ENCODE measurements around the gene REV3L. TPM values are rescaled to one million over a fixed set of nuclear protein-coding genes. Genes with fewer than 3 reads are reported as not detected.

REV3L gene
- polyA plus RNA-seq, 1 of the 3 experiments (the other 2 are of a cell fraction): 7.3 TPM

GRCh38 chr6:111482959-111483735 is at the start of gene REV3L (continued):
- TF ChIP-seq, protein P1, sequence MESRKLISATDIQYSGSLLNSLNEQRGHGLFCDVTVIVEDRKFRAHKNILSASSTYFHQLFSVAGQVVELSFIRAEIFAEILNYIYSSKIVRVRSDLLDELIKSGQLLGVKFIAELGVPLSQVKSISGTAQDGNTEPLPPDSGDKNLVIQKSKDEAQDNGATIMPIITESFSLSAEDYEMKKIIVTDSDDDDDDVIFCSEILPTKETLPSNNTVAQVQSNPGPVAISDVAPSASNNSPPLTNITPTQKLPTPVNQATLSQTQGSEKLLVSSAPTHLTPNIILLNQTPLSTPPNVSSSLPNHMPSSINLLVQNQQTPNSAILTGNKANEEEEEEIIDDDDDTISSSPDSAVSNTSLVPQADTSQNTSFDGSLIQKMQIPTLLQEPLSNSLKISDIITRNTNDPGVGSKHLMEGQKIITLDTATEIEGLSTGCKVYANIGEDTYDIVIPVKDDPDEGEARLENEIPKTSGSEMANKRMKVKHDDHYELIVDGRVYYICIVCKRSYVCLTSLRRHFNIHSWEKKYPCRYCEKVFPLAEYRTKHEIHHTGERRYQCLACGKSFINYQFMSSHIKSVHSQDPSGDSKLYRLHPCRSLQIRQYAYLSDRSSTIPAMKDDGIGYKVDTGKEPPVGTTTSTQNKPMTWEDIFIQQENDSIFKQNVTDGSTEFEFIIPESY (IDR thresholded peaks at IDR 0.05; ENCODE audit: borderline replicate concordance, low read depth): peak; percentile 90; the same call in 1 of the 2 replicates
- peak; percentile 96 for TF ChIP-seq CHD2 (IDR thresholded peaks at IDR 0.05; ENCODE audit: low read length, partially characterized antibody)
- peak; percentile 3; the same call in 1 of the 2 replicates for TF ChIP-seq NFIC (IDR thresholded peaks at IDR 0.05; ENCODE audit: borderline replicate concordance)
- TF ChIP-seq EP300 (IDR thresholded peaks at IDR 0.05; ENCODE audit: borderline replicate concordance in 1 of 2, low read depth in 1 of 2, low read length in 1 of 2): peak in 1 of 2 experiments; percentile 51; a peak in 2 of 4 replicates
- TF ChIP-seq JUND (IDR thresholded peaks at IDR 0.05): no peak
- TF ChIP-seq, protein P2, sequence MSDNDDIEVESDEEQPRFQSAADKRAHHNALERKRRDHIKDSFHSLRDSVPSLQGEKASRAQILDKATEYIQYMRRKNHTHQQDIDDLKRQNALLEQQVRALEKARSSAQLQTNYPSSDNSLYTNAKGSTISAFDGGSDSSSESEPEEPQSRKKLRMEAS (IDR thresholded peaks at IDR 0.05; ENCODE audit: low read depth): peak; percentile 70
- peak; percentile 78 for TF ChIP-seq TAF1 (IDR thresholded peaks at IDR 0.05; ENCODE audit: borderline replicate concordance, low read depth, low read length)
- TF ChIP-seq MXI1 (IDR thresholded peaks at IDR 0.05; ENCODE audit: low read depth, low read length): peak; percentile 44
- TF ChIP-seq GABPA (IDR thresholded peaks at IDR 0.05; ENCODE audit: low read depth): peak; percentile 35
- peak; percentile 22; the same call in 1 of the 2 replicates for TF ChIP-seq RXRA (IDR thresholded peaks at IDR 0.05; ENCODE audit: borderline replicate concordance, low read depth)
- no peak for TF ChIP-seq SIN3A (IDR thresholded peaks at IDR 0.05; ENCODE audit: borderline replicate concordance, low read depth, low read length)
- peak; percentile 15; the same call in 1 of the 2 replicates for TF ChIP-seq SMC3 (IDR thresholded peaks at IDR 0.05; ENCODE audit: low read depth, low read length)
- peak; percentile 72 for TF ChIP-seq YY1 (IDR thresholded peaks at IDR 0.05; ENCODE audit: low read depth)
- TF ChIP-seq FOXJ3 (CRISPR knock-in tag; IDR thresholded peaks at IDR 0.05): no peak
- TF ChIP-seq RAD21 (IDR thresholded peaks at IDR 0.05; ENCODE audit: low read length): no peak

DNA sequence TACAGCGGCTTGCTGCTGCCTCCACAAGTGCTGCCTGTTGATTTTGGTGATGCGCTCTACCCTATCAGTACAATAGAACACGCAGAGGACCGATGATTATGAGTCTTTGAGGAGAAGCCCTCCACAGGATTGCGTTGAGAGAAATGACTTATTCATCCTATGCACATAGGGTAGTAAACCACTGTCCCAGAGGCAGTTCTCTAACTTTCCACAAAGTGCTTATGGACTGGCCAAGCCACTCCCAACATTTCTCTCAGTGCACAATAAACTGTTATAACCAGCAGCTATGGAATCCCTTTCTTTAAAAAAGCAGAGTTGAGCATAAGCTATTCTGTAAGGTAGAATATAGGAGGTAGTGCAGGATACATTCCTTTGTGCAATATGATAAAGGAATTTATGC is 48.2 kb upstream of the REV3L start:
- Histone ChIP-seq H2AFZ (ENCODE audit: low read depth) (no peak overlapping the region), H3K9ac (no peak overlapping the region), H3K36me3 (replicated peaks in 1 of 2; ENCODE audit: control insufficient read depth in 1 of 2, insufficient read depth in 2 of 2, low read length in 1 of 2) (no peaks in the 10 kb centered on the region), H3K4me3 (ENCODE audit: low read depth in 2 of 2, low read length in 1 of 2) (no peak overlapping the region), H3F3A (replicated peaks; ENCODE audit: insufficient read depth) (no peaks in the 10 kb centered on the region), H3K4me2 (no peak overlapping the region), H3K27me3 (ENCODE audit: insufficient read depth) (no peaks in the 10 kb centered on the region), H3K79me2 (ENCODE audit: insufficient read depth) (0 out of 2 replicates have a peak, but pooled peaks cover 2% of the 10 kb centered on the region), H3K27ac (ENCODE audit: low read depth in 2 of 2, low read length in 1 of 2) (no peak overlapping the region), H3K4me1 (ENCODE audit: control insufficient read depth in 1 of 2, insufficient read depth in 2 of 2, low read depth in 1 of 2, low read length in 1 of 2) (peaks cover 4 to 9% of the 10 kb centered on the region in 2 experiments; a peak in 3 of 4 replicates), H3K9me2 (no peaks in the 10 kb centered on the region), H4K20me1 (ENCODE audit: insufficient read depth) (no peaks in the 10 kb centered on the region), H3K9me3 (no peaks in the 10 kb centered on the region)
- POLR2A ChIA-PET: no interaction called here
- DNase-seq: no peak
- WGBS (ENCODE audit: low lambda C conversion rate): 97% methylated on average over 5 of the region's 5 CpGs
- CTCF ChIA-PET: interaction anchor here (0.9 kb wide), 1 partner anchor 25 kb away, joined by 3 read pairs; no protein-coding TSS in a partner anchor
- no peak for TF ChIP-seq USF2 (IDR thresholded peaks at IDR 0.05; ENCODE audit: borderline replicate concordance, low read depth, low read length)
- TF ChIP-seq EP300 (IDR thresholded peaks at IDR 0.05; ENCODE audit: borderline replicate concordance in 1 of 2, low read depth in 1 of 2, low read length in 1 of 2): no peak
- no peak for TF ChIP-seq IRF3 (IDR thresholded peaks at IDR 0.05; ENCODE audit: low read depth, low read length)
- no peak for TF ChIP-seq ELF1 (IDR thresholded peaks at IDR 0.05)
- TF ChIP-seq REST (IDR thresholded peaks at IDR 0.05; ENCODE audit: low read depth, low read length): no peak
- TF ChIP-seq YY1 (IDR thresholded peaks at IDR 0.05; ENCODE audit: low read depth): no peak
- no peak for TF ChIP-seq PBX3 (IDR thresholded peaks at IDR 0.05)
- TF ChIP-seq TAF1 (IDR thresholded peaks at IDR 0.05; ENCODE audit: borderline replicate concordance, low read depth, low read length): no peak
- TF ChIP-seq JUND (IDR thresholded peaks at IDR 0.05): no peak
- TF ChIP-seq MXI1 (IDR thresholded peaks at IDR 0.05; ENCODE audit: low read depth, low read length): no peak
- TF ChIP-seq RXRA (IDR thresholded peaks at IDR 0.05; ENCODE audit: borderline replicate concordance, low read depth): no peak
